ENCODE results near the gene CNIH1.

DNA sequence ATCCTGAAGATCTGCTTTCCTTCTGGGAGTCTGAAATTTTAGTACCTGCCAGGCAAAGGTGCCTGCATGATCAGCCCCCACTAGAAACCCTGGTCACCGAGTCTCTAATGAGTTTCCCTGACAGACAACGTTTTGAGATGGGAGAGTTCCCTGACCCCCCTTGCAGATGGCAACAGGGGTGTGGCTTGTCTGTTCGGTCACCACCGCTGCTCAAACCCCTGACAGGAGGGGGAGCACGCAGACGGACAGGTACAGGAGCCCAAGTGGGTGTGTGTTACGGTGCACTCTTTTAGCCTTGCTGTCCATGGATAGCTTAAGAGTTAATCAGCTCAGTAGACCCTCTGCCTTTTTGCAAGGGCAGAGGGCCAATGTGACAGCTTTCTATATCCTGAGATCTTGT, 63.7 kb downstream of the CNIH1 start:
- TF ChIP-seq, protein P1, sequence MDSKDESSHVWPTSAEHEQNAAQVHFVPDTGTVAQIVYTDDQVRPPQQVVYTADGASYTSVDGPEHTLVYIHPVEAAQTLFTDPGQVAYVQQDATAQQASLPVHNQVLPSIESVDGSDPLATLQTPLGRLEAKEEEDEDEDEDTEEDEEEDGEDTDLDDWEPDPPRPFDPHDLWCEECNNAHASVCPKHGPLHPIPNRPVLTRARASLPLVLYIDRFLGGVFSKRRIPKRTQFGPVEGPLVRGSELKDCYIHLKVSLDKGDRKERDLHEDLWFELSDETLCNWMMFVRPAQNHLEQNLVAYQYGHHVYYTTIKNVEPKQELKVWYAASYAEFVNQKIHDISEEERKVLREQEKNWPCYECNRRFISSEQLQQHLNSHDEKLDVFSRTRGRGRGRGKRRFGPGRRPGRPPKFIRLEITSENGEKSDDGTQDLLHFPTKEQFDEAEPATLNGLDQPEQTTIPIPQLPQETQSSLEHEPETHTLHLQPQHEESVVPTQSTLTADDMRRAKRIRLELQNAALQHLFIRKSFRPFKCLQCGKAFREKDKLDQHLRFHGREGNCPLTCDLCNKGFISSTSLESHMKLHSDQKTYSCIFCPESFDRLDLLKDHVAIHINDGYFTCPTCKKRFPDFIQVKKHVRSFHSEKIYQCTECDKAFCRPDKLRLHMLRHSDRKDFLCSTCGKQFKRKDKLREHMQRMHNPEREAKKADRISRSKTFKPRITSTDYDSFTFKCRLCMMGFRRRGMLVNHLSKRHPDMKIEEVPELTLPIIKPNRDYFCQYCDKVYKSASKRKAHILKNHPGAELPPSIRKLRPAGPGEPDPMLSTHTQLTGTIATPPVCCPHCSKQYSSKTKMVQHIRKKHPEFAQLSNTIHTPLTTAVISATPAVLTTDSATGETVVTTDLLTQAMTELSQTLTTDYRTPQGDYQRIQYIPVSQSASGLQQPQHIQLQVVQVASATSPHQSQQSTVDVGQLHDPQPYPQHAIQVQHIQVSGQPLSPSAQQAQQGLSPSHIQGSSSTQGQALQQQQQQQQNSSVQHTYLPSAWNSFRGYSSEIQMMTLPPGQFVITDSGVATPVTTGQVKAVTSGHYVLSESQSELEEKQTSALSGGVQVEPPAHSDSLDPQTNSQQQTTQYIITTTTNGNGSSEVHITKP (CRISPR knock-in tag; IDR thresholded peaks at IDR 0.05; ENCODE audit: low read depth) = no peak
- TF ChIP-seq, protein P2, sequence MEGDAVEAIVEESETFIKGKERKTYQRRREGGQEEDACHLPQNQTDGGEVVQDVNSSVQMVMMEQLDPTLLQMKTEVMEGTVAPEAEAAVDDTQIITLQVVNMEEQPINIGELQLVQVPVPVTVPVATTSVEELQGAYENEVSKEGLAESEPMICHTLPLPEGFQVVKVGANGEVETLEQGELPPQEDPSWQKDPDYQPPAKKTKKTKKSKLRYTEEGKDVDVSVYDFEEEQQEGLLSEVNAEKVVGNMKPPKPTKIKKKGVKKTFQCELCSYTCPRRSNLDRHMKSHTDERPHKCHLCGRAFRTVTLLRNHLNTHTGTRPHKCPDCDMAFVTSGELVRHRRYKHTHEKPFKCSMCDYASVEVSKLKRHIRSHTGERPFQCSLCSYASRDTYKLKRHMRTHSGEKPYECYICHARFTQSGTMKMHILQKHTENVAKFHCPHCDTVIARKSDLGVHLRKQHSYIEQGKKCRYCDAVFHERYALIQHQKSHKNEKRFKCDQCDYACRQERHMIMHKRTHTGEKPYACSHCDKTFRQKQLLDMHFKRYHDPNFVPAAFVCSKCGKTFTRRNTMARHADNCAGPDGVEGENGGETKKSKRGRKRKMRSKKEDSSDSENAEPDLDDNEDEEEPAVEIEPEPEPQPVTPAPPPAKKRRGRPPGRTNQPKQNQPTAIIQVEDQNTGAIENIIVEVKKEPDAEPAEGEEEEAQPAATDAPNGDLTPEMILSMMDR (CRISPR knock-in tag; IDR thresholded peaks at IDR 0.05) = no peak
- TF ChIP-seq, protein P3, sequence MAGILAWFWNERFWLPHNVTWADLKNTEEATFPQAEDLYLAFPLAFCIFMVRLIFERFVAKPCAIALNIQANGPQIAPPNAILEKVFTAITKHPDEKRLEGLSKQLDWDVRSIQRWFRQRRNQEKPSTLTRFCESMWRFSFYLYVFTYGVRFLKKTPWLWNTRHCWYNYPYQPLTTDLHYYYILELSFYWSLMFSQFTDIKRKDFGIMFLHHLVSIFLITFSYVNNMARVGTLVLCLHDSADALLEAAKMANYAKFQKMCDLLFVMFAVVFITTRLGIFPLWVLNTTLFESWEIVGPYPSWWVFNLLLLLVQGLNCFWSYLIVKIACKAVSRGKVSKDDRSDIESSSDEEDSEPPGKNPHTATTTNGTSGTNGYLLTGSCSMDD (CRISPR knock-in tag; IDR thresholded peaks at IDR 0.05) = no peak
- TF ChIP-seq AGO1 (IDR thresholded peaks at IDR 0.05; ENCODE audit: low read depth, low read length, poor library complexity, severe bottlenecking) = no peak
- TF ChIP-seq, protein P4, sequence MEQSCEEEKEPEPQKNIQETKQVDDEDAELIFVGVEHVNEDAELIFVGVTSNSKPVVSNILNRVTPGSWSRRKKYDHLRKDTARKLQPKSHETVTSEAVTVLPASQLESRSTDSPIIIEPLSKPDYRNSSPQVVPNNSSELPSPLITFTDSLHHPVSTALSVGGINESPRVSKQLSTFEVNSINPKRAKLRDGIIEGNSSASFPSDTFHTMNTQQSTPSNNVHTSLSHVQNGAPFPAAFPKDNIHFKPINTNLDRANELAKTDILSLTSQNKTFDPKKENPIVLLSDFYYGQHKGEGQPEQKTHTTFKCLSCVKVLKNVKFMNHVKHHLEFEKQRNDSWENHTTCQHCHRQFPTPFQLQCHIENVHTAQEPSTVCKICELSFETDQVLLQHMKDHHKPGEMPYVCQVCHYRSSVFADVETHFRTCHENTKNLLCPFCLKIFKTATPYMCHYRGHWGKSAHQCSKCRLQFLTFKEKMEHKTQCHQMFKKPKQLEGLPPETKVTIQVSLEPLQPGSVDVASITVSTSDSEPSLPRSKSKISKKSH (CRISPR knock-in tag; IDR thresholded peaks at IDR 0.05; ENCODE audit: borderline replicate concordance) = no peak

All from HepG2 (cell line).